Caco-2 (cell line): Measurements from ENCODE around the gene FGD2. TPM values are rescaled to one million over a fixed set of nuclear protein-coding genes. Genes with fewer than 3 reads are reported as not detected.
A peak's percentile ranks its signal among the peaks of the same experiment; 100 is the strongest.

Experiments
- BruUV-seq: library from RNA; stranded (reverse); fragments of 400-500 nt; replicated peaks from 2 replicates; lab custom pipeline; 2021; lab: Mats Ljungman, UMichigan
- CTCF ChIA-PET: fragments of 300-600 bp; sonication (Branson Sonifier 250); formaldehyde crosslinking; loops from one replicate; lab custom pipeline; 2022; ENCODE audit warnings: antibody characterized with exemption; lab: Charles Lee
- POLR2A ChIA-PET: fragments of 300-600 bp; sonication (Branson Sonifier 250); formaldehyde crosslinking; loops from one replicate; lab custom pipeline; 2022; ENCODE audit warnings: antibody characterized with exemption; lab: Charles Lee
- DNase-seq, 2 experiments: peaks; one replicate each; pipeline versions ENCODE4 v3.0.0 to v3.0.0-alpha.2; 2020 to 2022
- H3K27me3 ChIP-seq: replicated peaks from 2 replicates; pipeline ENCODE4 v1.6.0; 2011; ENCODE audit warnings: low read length; ENCODE audit not compliant: control insufficient read depth, insufficient read depth
- H3K36me3 ChIP-seq: 2 replicates; pipeline ENCODE4 v1.5.1; 2011; ENCODE audit warnings: low read length; ENCODE audit not compliant: control insufficient read depth, insufficient read depth
- H3K4me1 ChIP-seq: fragments of 250-450 bp; sonication (Bioruptor Pico); 2 replicates; pipeline ENCODE4 v1.5.1; 2020; ENCODE audit warnings: mild to moderate bottlenecking
- H3K4me3 ChIP-seq: 2 replicates; pipeline ENCODE4 v1.5.1; 2011; ENCODE audit warnings: low read depth, mild to moderate bottlenecking, control low read depth, low read length
- H3K9me3 ChIP-seq: fragments of 250-450 bp; sonication (Bioruptor Pico); 2 replicates; pipeline ENCODE4 v1.5.1; 2020; ENCODE audit warnings: mild to moderate bottlenecking, moderate library complexity
- H3K27ac Mint-ChIP-seq: one replicate; pipeline ENCODE4 v1.8.0; 2022; ENCODE audit warnings: mixed read lengths; ENCODE audit not compliant: unreplicated experiment
- H3K27me3 Mint-ChIP-seq: one replicate; pipeline ENCODE4 v1.8.0; 2022; ENCODE audit warnings: mixed read lengths; ENCODE audit not compliant: insufficient read depth, unreplicated experiment
- H3K36me3 Mint-ChIP-seq: one replicate; pipeline ENCODE4 v1.8.0; 2022; ENCODE audit warnings: mild to moderate bottlenecking, mixed read lengths; ENCODE audit not compliant: insufficient read depth, unreplicated experiment
- H3K4me1 Mint-ChIP-seq: one replicate; pipeline ENCODE4 v1.8.0; 2022; ENCODE audit warnings: low read depth, mixed read lengths; ENCODE audit not compliant: unreplicated experiment
- H3K4me3 Mint-ChIP-seq: one replicate; pipeline ENCODE4 v1.8.0; 2022; ENCODE audit warnings: mild to moderate bottlenecking, moderate library complexity, mixed read lengths; ENCODE audit not compliant: unreplicated experiment
- H3K9me3 Mint-ChIP-seq: one replicate; pipeline ENCODE4 v1.8.0; 2022; ENCODE audit warnings: mixed read lengths; ENCODE audit not compliant: unreplicated experiment
- CTCF ChIP-seq, 2 experiments: fragments of 200-600 bp in 1 of 2; IDR thresholded peaks; 1 replicate in 1 of 2; 2 replicates in 1 of 2; pipeline versions ENCODE4 v1.5.1 to v1.8.0; 2011 to 2022; ENCODE audit warnings: antibody characterized with exemption in 1 of 2, control low read depth in 1 of 2, inconsistent platforms in 1 of 2, low read depth in 1 of 2, low read length in 1 of 2, mild to moderate bottlenecking in 1 of 2, moderate library complexity in 1 of 2; ENCODE audit not compliant: insufficient read depth in 1 of 2, severe bottlenecking in 1 of 2, unreplicated experiment in 1 of 2
- intact Hi-C: fragments of 100-400 bp; cut with micrococcal nuclease; formaldehyde crosslinking; loops from one replicate; pipeline ENCODE4 v1.10.0; 2022; ENCODE audit not compliant: unreplicated experiment
- total RNA-seq: library from RNA; stranded (reverse); gene quantifications from 2 replicates; pipeline ENCODE4 v1.2.3, GENCODE V29; 2022

Gene FGD2
- total RNA-seq, 1 experiment from 2014 or later, result not detected

GRCh38 chr6:37060195-37060559 is 54.7 kb downstream of the FGD2 start:
- POLR2A ChIA-PET, result interaction anchor here (0.6 to 1.0 kb wide), 2 partner anchors 42 to 758 kb away, joined by 3 to 10 read pairs; no protein-coding TSS in a partner anchor
- no peak for DNase-seq
- Histone ChIP-seq H3K9me3 (no peaks in the 10 kb centered on the region), H3K36me3 (no peaks in the 10 kb centered on the region), H3K4me1 (peaks cover 22% of the 10 kb centered on the region), H3K4me3 (no peak overlapping the region), H3K27me3 (no peaks in the 10 kb centered on the region)
- Mint-ChIP-seq H3K27ac (peak overlapping the region; percentile 95), H3K4me3 (no peak overlapping the region), H3K36me3 (no peaks in the 10 kb centered on the region), H3K4me1 (peaks cover 18% of the 10 kb centered on the region), H3K9me3 (no peaks in the 10 kb centered on the region), H3K27me3 (no peaks in the 10 kb centered on the region)
- CTCF ChIA-PET, result interaction anchor here (2.9 kb wide), 1 partner anchor 150 kb away, joined by 7 read pairs; no protein-coding TSS in a partner anchor
- no TSS peak for BruUV-seq
- intact Hi-C loops, result no loop called here
- no peak for TF ChIP-seq CTCF (IDR thresholded peaks at IDR 0.05; ENCODE audit: insufficient read depth in 1 of 2, low read depth in 1 of 2, low read length in 1 of 2, severe bottlenecking in 1 of 2, unreplicated experiment in 1 of 2)

DNA sequence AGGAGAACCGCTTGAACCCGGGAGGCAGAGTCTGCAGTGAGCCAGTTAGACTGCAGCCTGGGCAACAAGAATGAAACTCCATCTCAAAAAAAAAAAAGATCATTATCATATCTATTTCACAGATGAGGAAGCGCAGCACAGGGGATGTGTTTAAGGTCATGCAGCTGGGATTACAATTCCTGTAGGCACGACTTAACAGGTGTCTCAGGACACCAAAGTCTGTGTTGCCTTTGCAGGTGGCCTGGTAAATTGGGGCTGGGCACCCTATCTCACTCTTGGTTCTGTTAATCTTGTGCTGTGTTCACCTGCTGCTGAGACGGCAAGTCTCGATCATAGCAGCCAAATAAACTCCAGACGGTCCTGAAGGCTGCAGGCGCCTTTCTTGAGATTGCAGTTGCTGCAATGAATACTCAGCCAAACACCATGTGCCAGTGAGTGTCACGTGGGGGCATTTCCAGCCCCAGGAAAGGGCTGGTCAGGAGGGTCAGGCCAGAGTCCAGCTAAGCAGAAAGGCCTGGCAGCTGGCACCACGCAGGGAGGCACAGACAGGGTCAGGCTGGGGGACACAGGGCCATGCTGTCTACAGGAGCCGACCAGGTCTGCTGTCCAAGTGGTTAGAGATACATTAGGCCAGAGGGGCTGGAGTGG is 55.8 kb downstream of the FGD2 start:
- intact Hi-C loops, result no loop called here
- no peaks in the 10 kb centered on the region for H3K36me3 ChIP-seq
- peaks cover 18% of the 10 kb centered on the region for H3K4me1 Mint-ChIP-seq
- ChIA-PET POLR2A (no interaction called here), CTCF (no interaction called here)
- no peaks in the 10 kb centered on the region for H3K27me3 ChIP-seq
- H3K4me3 Mint-ChIP-seq, result no peak overlapping the region
- BruUV-seq, result no TSS peak
- no peak overlapping the region for H3K27ac Mint-ChIP-seq
- no peak for DNase-seq
- peaks cover 22% of the 10 kb centered on the region for H3K4me1 ChIP-seq
- no peaks in the 10 kb centered on the region for H3K9me3 Mint-ChIP-seq
- TF ChIP-seq CTCF (IDR thresholded peaks at IDR 0.05; ENCODE audit: insufficient read depth in 1 of 2, low read depth in 1 of 2, low read length in 1 of 2, severe bottlenecking in 1 of 2, unreplicated experiment in 1 of 2), result no peak
- no peaks in the 10 kb centered on the region for H3K36me3 Mint-ChIP-seq
- H3K27me3 Mint-ChIP-seq, result no peaks in the 10 kb centered on the region
- no peaks in the 10 kb centered on the region for H3K9me3 ChIP-seq
- no peak overlapping the region for H3K4me3 ChIP-seq

DNA sequence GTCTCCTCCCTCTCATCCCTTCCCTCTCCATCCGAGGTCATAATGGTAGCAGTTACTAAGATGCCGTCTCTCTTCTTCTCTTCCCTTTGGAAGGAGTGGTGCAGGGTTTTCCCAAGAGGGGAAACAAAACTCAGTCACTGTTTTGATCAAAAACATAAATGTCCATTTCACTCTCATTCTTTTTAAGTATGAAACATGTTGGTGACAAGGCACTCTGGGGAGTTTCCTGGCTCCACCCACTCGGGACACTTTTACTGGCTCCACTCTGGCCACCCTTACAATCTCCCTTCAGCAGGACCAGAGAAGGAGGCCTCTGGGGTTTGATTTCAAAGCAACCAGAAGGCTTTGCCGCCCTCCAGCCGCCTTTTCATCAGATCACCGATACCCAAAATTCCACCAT is 57.0 kb downstream of the FGD2 start:
- BruUV-seq, result no TSS peak
- POLR2A ChIA-PET, result no interaction called here
- no peaks in the 10 kb centered on the region for H3K36me3 ChIP-seq
- H3K4me1 ChIP-seq, result peaks cover 16% of the 10 kb centered on the region
- H3K4me1 Mint-ChIP-seq, result peaks cover 11% of the 10 kb centered on the region
- no peaks in the 10 kb centered on the region for H3K36me3 Mint-ChIP-seq
- H3K9me3 Mint-ChIP-seq, result no peaks in the 10 kb centered on the region
- no peak overlapping the region for H3K4me3 Mint-ChIP-seq
- DNase-seq, result no peak
- H3K27ac Mint-ChIP-seq, result peak overlapping the region; percentile 39
- H3K27me3 Mint-ChIP-seq, result no peaks in the 10 kb centered on the region
- intact Hi-C loops, result no loop called here
- H3K9me3 ChIP-seq, result no peaks in the 10 kb centered on the region
- CTCF ChIA-PET, result no interaction called here
- H3K27me3 ChIP-seq, result no peaks in the 10 kb centered on the region
- H3K4me3 ChIP-seq, result no peak overlapping the region
- TF ChIP-seq CTCF (IDR thresholded peaks at IDR 0.05; ENCODE audit: insufficient read depth in 1 of 2, low read depth in 1 of 2, low read length in 1 of 2, severe bottlenecking in 1 of 2, unreplicated experiment in 1 of 2), result no peak
